T-helper 9 cell (primary cell): Measurements from ENCODE around the gene RNU2-63P.
A peak's percentile ranks its signal among the peaks of the same experiment; 100 is the strongest.
"Not testable (repeated sequence)": the region's sequence is repeated elsewhere in the genome, so short reads cannot be mapped to it uniquely, and the experiment has no call there.

Experiments
- DNase-seq: peaks from one replicate; pipeline ENCODE4 v3.0.0-alpha.2; 2020
- total RNA-seq, 2 donors: gene quantifications; one replicate each; lab custom pipeline; 2026; lab: John Stamatoyannopoulos, UW

Gene RNU2-63P
- total RNA-seq: 0.28 to 2.7 reads per million in 2 donors

DNA sequence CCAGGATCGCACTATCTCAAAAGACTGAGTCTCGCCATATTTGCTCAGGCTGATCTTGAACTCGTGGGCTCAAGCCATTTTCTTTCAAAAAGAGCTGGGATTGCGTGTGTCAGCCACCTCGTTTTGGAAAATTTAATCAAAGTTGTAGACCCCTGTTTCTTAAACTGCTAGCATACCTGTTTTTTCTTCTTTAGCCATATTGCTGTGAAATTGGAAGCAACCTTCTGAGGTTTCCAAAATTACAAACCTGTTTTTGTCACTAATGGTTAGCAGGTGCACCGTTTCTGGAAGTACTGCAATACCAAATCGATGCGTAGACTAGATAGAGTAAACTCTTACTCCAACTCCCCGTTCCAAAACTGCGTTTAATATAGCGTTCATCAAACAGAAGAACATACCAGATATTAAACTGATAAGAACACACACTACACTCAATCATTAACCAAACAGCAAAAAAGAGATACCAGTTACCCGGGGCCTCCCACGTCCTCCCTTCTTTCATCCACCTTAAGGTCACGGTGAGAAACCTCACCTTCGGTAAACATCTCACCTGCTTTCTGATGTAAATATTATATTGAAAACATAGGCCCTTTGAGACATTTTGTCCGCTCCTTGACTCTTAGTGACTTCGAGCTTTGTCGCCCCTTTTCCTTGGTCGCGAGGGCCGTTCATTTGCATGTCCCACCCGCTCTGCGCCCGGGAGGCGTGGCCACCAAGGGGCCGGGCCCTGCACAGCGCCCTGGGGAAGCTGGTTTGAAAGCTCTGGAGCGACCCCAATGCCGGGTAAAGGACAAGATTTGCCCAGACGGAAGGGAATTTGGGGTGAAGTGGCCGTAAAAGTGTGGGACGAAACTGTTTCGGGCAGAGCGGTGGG, at the start of gene RNU2-63P:
Gene RNU2-63P, minus strand, starts transcription at position 462 of the 874 bp plus-strand sequence.
- DNase-seq: peak; percentile 68

DNA sequence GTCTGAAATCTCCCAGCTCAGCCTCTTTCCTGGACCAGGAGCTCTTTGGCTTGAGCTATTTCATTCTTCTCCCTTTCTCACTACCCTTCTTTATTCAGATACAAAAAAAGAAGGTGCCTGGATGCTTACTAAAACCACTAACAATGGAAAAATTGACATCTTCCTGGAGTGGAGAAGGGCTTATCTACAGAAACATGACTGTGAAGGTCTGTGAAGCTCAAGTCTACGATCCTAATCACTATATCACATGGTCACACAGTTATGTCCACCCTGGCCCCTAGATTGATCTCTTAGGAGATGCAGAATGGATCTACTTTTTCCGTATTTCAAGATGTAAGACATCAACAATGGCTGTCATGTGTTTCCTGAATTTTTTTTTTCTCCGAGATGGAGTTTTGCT, 44.9 kb upstream of the RNU2-63P start:
- DNase-seq: no peak

DNA sequence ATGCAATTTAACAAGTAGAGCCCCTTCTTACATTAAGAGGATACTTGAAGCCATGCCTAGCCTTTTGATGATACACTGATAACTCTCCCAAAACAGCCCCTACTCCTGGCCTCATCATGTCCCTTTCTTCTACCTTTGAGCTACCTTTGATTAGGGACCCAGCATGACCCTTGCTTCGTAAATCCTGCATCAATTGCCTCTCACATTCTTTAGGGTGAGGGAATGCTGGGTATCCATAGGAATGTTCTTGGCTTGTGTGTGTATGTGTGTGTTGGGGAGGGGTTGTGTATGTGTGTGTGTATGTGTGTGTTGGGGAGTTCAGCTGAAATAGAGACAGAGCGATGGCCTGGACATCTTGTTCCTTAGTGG, 44.5 kb upstream of the RNU2-63P start:
- no peak for DNase-seq

GRCh38 chr2:88059979-88060906, 43.9 kb upstream of the RNU2-63P start:
- no peak for DNase-seq

GRCh38 chr2:88058191-88058590, 41.8 kb upstream of the RNU2-63P start:
- no peak for DNase-seq

GRCh38 chr2:88057437-88057844, 41.1 kb upstream of the RNU2-63P start:
- DNase-seq: no peak

DNA sequence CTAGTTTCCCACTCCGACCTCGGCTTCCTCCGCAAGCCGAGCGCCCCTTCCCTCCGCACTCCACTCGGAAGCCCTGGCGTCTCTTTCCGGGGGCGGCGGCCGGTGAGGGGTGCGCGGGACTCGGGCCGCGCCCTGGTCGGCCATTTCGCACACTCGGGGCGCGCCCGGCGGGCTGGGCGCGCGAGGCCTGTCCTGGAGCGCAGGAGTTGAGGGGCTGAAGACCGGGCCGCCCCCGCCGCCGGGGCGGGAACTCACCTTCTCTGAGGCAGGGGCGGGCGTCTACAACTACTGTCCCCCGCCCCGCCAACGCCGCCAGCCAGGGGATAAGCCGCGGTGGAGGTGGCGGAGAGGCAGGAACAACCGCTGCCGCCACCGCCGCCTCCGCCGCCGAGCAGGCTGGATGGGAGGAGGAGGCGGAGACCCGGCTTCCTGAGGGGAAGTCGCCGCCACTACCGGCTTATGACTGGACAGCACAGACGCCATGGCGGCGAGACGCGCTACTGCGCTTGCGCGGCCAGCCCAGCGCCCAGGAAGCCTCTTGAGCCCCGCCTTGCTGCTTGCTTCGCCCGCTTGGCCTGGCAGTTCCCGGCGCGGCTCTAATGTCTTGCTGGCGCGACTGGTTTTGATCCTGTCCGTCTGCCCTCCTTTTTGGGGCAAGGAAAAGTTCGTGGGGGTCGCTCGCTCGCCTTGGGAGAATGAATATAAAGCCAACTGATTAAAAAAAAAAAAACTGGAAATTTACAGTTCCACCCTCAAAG, 39.2 kb upstream of the RNU2-63P start, which contains the start of gene KRCC1:
Gene KRCC1, minus strand, starts transcription at position 413 of the 758 bp plus-strand sequence. CDS start 27,220 bp downstream, outside the sequence.
- DNase-seq: peak; percentile 89

DNA sequence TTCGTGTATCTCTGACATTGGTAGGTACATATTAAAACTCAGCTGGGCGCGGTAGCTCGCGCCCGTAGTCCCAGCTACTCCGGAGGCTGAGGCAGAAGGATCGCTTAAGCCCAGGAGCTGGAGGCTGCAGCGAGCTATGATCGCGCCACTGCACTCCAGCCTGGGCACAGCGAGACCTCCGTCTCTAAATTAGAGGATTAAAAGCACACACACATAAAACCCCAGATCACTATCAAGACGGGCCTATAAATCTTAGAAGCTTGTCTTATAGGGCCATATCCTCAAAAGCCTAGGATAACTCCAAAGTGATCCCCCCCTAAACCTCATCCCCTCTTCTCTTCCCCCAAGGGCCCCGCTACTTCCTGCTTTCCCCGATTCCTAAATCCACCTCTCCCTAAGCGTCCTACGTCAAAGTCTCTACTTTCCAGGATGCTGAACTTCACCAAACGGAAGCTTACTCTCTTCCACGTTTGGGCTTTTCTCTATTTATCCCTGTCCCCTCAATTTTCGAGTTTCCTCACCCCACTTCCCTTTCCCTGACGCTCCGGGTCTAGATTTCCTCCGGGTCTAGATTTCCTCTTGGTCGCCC, 38.5 kb upstream of the RNU2-63P start:
- DNase-seq: no peak

DNA sequence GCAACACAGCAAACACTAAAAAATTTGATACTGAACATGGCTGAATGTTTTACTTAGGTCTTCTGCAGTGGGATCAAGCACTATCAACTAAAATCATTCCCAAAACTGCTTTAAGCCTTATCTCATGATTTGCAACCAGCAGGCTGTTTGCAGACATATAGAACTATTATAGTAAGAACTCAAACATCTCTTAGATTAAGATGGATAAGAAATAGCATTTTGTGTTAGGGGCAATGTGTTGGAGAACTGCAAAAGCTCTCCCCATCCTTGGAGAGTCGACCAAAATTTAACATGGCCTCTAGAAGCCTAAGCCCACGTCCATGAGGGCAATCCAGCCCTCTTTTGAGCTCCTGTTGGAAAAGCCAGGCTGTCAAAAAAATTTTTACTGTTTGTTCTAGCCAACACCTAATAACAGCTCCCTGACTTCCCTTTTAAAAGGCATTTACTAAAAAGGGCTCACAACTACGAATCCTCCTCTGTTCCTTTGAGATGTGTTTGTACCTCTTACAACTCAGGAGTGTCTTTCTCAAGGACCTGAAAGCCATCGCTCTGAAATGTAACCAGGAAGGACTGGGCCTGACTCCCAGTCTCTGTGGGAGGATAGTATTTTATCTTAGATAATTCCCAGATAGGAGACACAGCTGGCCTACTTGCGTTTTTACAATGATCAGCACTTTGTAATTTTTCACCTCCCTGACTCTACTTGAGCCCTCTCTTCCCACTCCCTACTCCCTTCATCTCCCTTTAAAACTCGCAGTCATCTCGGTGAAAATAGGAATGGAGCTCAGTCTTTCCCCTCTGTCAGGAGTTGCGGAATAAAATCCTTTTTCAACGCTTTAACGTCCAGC, 37.8 kb upstream of the RNU2-63P start:
- no peak for DNase-seq

- DNase-seq: no peak
These were observed 36.9 kb upstream of the RNU2-63P start for GRCh38 chr2:88053296-88053695.

GRCh38 chr2:88051792-88052191, 35.4 kb upstream of the RNU2-63P start:
- DNase-seq: no peak

DNA sequence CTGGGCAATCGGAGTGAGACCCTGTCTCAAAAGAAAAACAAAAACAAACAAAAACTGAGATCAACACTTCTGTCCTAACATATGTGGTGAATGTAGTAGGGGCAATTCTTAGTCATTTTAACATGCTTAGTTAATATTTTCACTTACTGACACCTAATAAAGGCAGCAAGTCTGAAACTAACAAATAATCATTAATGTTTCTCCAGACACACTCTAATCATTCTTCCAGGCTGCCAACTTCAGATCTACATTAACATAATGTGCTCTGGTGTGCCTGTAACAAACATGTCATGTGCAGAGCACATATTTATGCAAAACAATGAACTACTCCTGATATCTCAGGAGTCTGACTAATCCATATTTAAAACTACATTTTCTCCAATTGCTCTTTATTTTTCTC, 33.3 kb upstream of the RNU2-63P start:
- DNase-seq: no peak

DNA sequence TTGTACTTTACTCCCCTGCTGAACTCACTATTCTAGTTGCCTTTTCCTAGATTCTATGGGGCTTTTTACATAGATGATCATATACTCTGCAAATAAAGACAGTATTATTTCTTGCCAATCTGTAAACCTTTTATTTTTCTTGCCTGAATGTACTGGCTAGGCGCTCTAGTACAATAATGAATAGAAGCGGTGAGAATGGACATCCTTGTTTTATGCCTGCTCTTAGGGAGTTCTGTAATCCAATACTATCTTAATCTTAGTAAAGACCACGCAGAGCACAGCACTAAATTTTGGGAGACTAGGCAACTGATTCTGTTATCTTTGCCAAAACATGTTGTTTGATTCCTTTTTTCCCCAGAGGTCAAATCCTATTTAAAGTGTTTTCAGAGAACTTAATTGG, 32.2 kb upstream of the RNU2-63P start:
- no peak for DNase-seq

DNA sequence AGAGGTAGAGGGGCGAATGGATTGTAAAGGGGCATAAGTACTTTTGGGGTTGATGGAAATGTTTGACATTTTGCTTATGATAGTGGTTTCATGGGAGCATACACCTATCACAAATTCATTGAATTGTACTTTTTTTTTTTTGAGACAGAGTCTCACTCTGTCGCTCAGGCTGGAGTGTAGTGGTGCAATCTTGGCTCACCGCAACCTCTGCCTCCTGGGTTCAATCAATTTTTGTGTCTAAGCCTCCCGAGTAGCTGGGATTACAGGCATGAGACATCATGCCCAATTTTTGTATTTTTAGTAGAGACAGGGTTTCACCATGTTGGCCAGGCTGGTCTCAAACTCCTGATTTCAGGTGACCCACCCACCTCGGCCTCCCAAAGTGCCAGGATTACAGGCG, 29.2 kb upstream of the RNU2-63P start:
- not testable (repeated sequence) for DNase-seq

- no peak for DNase-seq
These were observed 26.1 kb upstream of the RNU2-63P start for GRCh38 chr2:88042476-88042875.

- DNase-seq: no peak
These were observed 22.1 kb upstream of the RNU2-63P start for GRCh38 chr2:88038263-88039105.

DNA sequence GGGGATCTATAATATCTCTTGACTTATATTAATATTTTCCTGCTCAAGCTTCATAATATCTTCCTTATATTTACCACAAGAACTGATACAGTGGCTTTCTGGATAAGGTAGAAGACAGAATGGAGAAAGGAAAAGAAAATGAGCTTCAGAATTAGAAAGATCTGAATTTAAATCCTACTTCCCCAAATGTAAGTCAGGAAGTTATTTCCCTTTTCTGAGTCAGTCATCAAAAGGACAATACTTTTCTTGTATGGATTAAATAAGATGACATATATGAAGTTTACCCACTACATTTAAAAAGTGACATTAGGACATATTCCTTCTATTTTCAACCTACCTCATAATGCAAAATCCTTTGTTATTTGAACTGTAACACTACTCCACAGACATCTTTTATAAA, 20.3 kb upstream of the RNU2-63P start:
- DNase-seq: no peak

DNA sequence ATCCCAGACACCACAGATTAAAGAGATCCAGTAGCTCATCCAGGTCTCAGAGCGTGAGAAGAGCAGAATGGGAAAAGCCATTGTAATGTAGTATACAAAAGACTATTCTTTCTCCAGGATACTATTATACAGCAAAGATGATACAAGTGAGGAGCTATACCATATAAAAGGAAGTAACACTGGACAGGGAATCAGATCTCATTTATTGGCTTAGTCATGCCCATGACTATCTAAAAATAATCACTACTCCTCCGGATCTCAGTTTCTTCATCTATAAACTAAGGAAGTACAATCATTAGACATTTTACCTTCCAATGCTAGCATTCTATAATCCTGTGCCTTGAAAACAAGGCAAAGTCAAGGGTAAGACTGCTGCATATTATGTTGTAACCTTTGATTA, 19.8 kb upstream of the RNU2-63P start:
- no peak for DNase-seq

- no peak for DNase-seq
These were observed 15.8 kb upstream of the RNU2-63P start for GRCh38 chr2:88032070-88032702.

GRCh38 chr2:88028931-88029330, 12.6 kb upstream of the RNU2-63P start:
- DNase-seq: no peak
